ENCODE data around the gene GIMAP6.
"Not testable (repeated sequence)": the region's sequence is repeated elsewhere in the genome, so short reads cannot be mapped to it uniquely, and the experiment has no call there.

Gene GIMAP6

DNA sequence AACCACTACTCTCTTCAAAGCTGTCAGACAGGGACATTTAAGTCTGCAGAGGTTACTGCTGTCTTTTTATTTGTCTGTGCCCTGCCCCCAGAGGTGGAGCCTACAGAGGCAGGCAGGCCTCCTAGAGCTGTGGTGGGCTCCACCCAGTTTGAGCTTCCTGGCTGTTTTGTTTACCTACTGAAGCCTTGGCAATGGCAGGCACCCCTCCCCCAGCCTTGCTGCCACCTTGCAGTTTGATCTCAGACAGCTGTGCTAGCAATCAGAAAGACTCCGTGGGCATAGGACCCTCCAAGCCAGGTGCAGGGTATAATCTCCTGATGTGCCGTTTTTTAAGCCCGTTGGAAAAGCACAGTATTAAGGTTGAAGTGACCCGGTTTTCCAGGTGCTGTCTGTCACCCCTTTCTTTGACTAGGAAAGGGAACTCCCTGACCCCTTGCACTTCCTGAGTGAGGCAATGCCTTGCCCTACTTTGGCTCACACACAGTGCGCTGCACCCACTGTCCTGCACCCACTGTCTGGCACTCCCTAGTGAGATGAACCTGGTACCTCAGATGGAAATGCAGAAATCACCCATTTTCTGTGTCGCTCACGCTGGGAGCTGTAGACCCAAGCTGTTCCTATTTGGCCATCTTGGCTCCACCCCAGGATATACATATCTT is 52.1 kb downstream of the GIMAP6 start:
- not testable (repeated sequence) for DNase-seq

All from hematopoietic multipotent progenitor cell treated with erythropoietin and hydrocortisone succinate and interleukin-3 and kit ligand, for 8 days (in vitro differentiated cells).